Endothelial cell of umbilical vein (primary cell): ENCODE data around the gene NR1D2. TPM values are rescaled to one million over a fixed set of nuclear protein-coding genes. Genes with fewer than 3 reads are reported as not detected.

Experiments used
- BruUV-seq: library from RNA; stranded (reverse); fragments of 400-500 nt; replicated peaks from 2 replicates; lab custom pipeline; 2021; lab: Mats Ljungman, UMichigan
- CTCF ChIA-PET: fragments of 300-600, 350-600 bp; sonication (Branson Sonifier 250); formaldehyde crosslinking; loops from one replicate; lab custom pipeline; 2021; ENCODE audit warnings: antibody characterized with exemption, inconsistent platforms; lab: Charles Lee
- POLR2A ChIA-PET: fragments of 300-600, 350-600 bp; sonication (Branson Sonifier 250); formaldehyde crosslinking; loops from one replicate; lab custom pipeline; 2021; ENCODE audit warnings: antibody characterized with exemption, inconsistent platforms; lab: Charles Lee
- DNase-seq: peaks from one replicate; pipeline ENCODE4 v3.0.0-alpha.2; 2011; ENCODE audit warnings: low read depth, low spot score
- FAIRE-seq: peaks from 2 replicates; lab custom pipeline; 2011; peaks lifted over from hg19 to GRCh38; lab: Jason Lieb, UNC
- H2AFZ ChIP-seq: 2 replicates; pipeline ENCODE4 v1.6.0; 2012; ENCODE audit warnings: low read depth, low read length, control low read depth, inconsistent platforms
- H3K27ac ChIP-seq: 2 replicates; pipeline ENCODE4 v1.5.1; 2011; ENCODE audit warnings: low read depth, mild to moderate bottlenecking, control low read depth, low read length, moderate library complexity; ENCODE audit not compliant: insufficient read depth
- H3K27me3 ChIP-seq, 2 experiments: 2 replicates each; pipeline versions ENCODE4 v1.6.0 to v1.6.1; 2011; ENCODE audit warnings: low read length in 2 of 2, mixed read lengths in 1 of 2; ENCODE audit not compliant: control insufficient read depth in 2 of 2, insufficient read depth in 2 of 2
- H3K36me3 ChIP-seq, 2 experiments: 2 replicates in 1 of 2; 3 replicates in 1 of 2; pipeline ENCODE4 v1.5.1; 2011; ENCODE audit warnings: low read length in 2 of 2, mild to moderate bottlenecking in 1 of 2, moderate library complexity in 1 of 2; ENCODE audit not compliant: control insufficient read depth in 2 of 2, insufficient read depth in 2 of 2; ENCODE audit errors: extremely low read depth in 1 of 2
- H3K4me1 ChIP-seq: 3 replicates; pipeline ENCODE4 v1.5.1; 2011; ENCODE audit warnings: mild to moderate bottlenecking, low read length; ENCODE audit not compliant: control insufficient read depth, insufficient read depth; ENCODE audit errors: extremely low read depth
- H3K4me2 ChIP-seq: 2 replicates; pipeline ENCODE4 v1.6.1; 2011; ENCODE audit warnings: low read length, control low read depth, mixed read lengths; ENCODE audit not compliant: insufficient read depth
- H3K4me3 ChIP-seq, 3 experiments: fragments of 200-600 bp in 1 of 3; sonication (generic), shearing (Covaris generic) in 1 of 3; replicated peaks in 1 of 3; 2 replicates each; pipeline ENCODE4 v1.5.1; 2011 to 2016; ENCODE audit warnings: control low read depth in 3 of 3, low read length in 3 of 3, mild to moderate bottlenecking in 2 of 3, inconsistent platforms in 1 of 3, low read depth in 1 of 3, moderate library complexity in 1 of 3; ENCODE audit not compliant: insufficient read depth in 1 of 3
- H3K79me2 ChIP-seq: 2 replicates; pipeline ENCODE4 v1.6.0; 2012; ENCODE audit warnings: low read length, inconsistent platforms; ENCODE audit not compliant: control insufficient read depth, insufficient read depth
- H3K9ac ChIP-seq: replicated peaks from 2 replicates; pipeline ENCODE3; 2011; ENCODE audit warnings: low read length, control low read depth; ENCODE audit not compliant: insufficient read depth; ENCODE audit errors: extremely low read depth
- H3K9me1 ChIP-seq: replicated peaks from 3 replicates; pipeline ENCODE4 v1.6.0; 2011; ENCODE audit warnings: mild to moderate bottlenecking, low read length; ENCODE audit not compliant: control insufficient read depth, insufficient read depth; ENCODE audit errors: extremely low read depth
- H3K9me3 ChIP-seq: replicated peaks from 2 replicates; pipeline ENCODE4 v1.5.1; 2012; ENCODE audit warnings: low read length, inconsistent platforms; ENCODE audit not compliant: control insufficient read depth, insufficient read depth
- H4K20me1 ChIP-seq: replicated peaks from 2 replicates; pipeline ENCODE3; 2011; ENCODE audit warnings: mild to moderate bottlenecking, low read length; ENCODE audit not compliant: control insufficient read depth, insufficient read depth; ENCODE audit errors: extremely low read depth
- EZH2 ChIP-seq: IDR thresholded peaks from 2 replicates; pipeline ENCODE4 v1.6.1; 2012; ENCODE audit warnings: borderline replicate concordance, low read depth, mild to moderate bottlenecking, moderate library complexity, low read length, inconsistent platforms; ENCODE audit not compliant: severe bottlenecking
- FOS ChIP-seq: IDR thresholded peaks from 2 replicates; pipeline ENCODE4 v1.6.1; 2011; ENCODE audit warnings: mild to moderate bottlenecking, low read length, moderate library complexity, borderline replicate concordance; ENCODE audit not compliant: insufficient read depth
- JUN ChIP-seq: IDR thresholded peaks from 2 replicates; pipeline ENCODE4 v1.6.1; 2011; ENCODE audit warnings: borderline replicate concordance, low read depth; ENCODE audit not compliant: insufficient read length, insufficient read depth
- MYC ChIP-seq: IDR thresholded peaks from one replicate; pipeline ENCODE4 v1.6.1; 2011; ENCODE audit warnings: mild to moderate bottlenecking, low read depth, low read length
- POLR2A ChIP-seq: IDR thresholded peaks from 2 replicates; pipeline ENCODE4 v1.6.1; 2012; ENCODE audit warnings: low read depth, mild to moderate bottlenecking, control low read depth, low read length
- dilution Hi-C: fragments of 300-500 bp; cut with MboI; formaldehyde crosslinking; loops from one replicate; pipeline ENCODE4 v1.15.0; 2019; ENCODE audit warnings: low sequenced_read_pairs; ENCODE audit not compliant: extremely low pct_ligation_motif_present
- intact Hi-C: fragments of 100-400 bp; cut with micrococcal nuclease; formaldehyde crosslinking; loops from one replicate; pipeline ENCODE4 v1.10.0; 2022
- polyA plus RNA-seq, 4 experiments: library from polyadenylated mRNA; depleted of rRNA in 3 of 4; stranded (reverse) in 3 of 4; unstranded in 1 of 4; fragments of >200 nt; gene quantifications; 2 replicates each; pipeline versions ENCODE4 v1.2.1 to v1.2.3, GENCODE V29; 2011 to 2012; ENCODE audit warnings: missing spikeins in 1 of 4
- total RNA-seq: library from RNA; stranded (reverse); gene quantifications from 2 replicates; pipeline ENCODE4 v1.2.3, GENCODE V29; 2021
- TF ChIP-seq, protein P1 (sequence below): IDR thresholded peaks from 2 replicates; pipeline ENCODE4 v1.6.1; 2011; ENCODE audit not compliant: insufficient read depth, insufficient read length

The NR1D2 gene
- total and polyA plus RNA-seq, 2 donors (not counting 3 experiments of a cell fraction or from before 2014, with no cell fraction given) = 4.3 to 14.6 TPM

- FAIRE-seq = no peak
- no peaks in the 10 kb centered on the region for H3K9me1 ChIP-seq
- intact Hi-C loops = loop anchor here (2.0 kb wide), 3 partner anchors 55 to 203 kb away; no protein-coding TSS in a partner anchor
- TF ChIP-seq, protein P1, sequence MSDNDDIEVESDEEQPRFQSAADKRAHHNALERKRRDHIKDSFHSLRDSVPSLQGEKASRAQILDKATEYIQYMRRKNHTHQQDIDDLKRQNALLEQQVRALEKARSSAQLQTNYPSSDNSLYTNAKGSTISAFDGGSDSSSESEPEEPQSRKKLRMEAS = no peak
- TF ChIP-seq MYC (no peak), POLR2A (no peak), JUN (no peak)
- H3K9ac ChIP-seq = peak overlapping the region; percentile 81
- CTCF ChIA-PET = interaction anchor here (1.1 to 1.4 kb wide), 2 partner anchors 20 to 56 kb away, joined by 3 to 4 read pairs; no protein-coding TSS in a partner anchor
- dilution Hi-C loops = no loop called here
- peak overlapping the region; percentile 87 for H3K4me2 ChIP-seq
- peaks cover 17% of the 10 kb centered on the region for H3K4me1 ChIP-seq
- H3K4me3 ChIP-seq = peak overlapping the region in 2 of 3 experiments; percentile 59 to 92
- H3K27me3 ChIP-seq = peaks cover 3 to 10% of the 10 kb centered on the region in 2 experiments
- BruUV-seq = TSS peak; percentile 20
- H3K36me3 ChIP-seq = no peaks in the 10 kb centered on the region
- DNase-seq = no peak
- peak overlapping the region; percentile 36 for H2AFZ ChIP-seq
- H4K20me1 ChIP-seq = no peaks in the 10 kb centered on the region
- H3K79me2 ChIP-seq = peaks cover 6% of the 10 kb centered on the region
- no peaks in the 10 kb centered on the region for H3K9me3 ChIP-seq
- POLR2A ChIA-PET = interaction anchor here (0.5 to 2.2 kb wide), 3 partner anchors 23 to 38 kb away, joined by 4 to 8 read pairs (median 4); partner anchors contain the start of genes NKIRAS1 and RPL15
- no peak overlapping the region for H3K27ac ChIP-seq
Observed at GRCh38 chr3:23944007-23944783, 891 bp upstream of the NR1D2 start.

GRCh38 chr3:23945663-23945912, 502 bp downstream of the NR1D2 start:
- intact Hi-C loops = loop anchor here (1.0 to 2.0 kb wide), 6 partner anchors 28 to 420 kb away; partner anchors contain the start of gene RPL15
- no peak overlapping the region for H3K4me2 ChIP-seq
- H3K9me1 ChIP-seq = no peaks in the 10 kb centered on the region
- CTCF ChIA-PET = no interaction called here
- dilution Hi-C loops = no loop called here
- H3K79me2 ChIP-seq = peaks cover 13% of the 10 kb centered on the region
- H3K27ac ChIP-seq = peak overlapping the region; percentile 72
- no TSS peak for BruUV-seq
- H3K9ac ChIP-seq = peak overlapping the region; percentile 85
- no peak overlapping the region for H2AFZ ChIP-seq
- peaks cover 3 to 10% of the 10 kb centered on the region in 2 experiments for H3K27me3 ChIP-seq
- H3K36me3 ChIP-seq = no peaks in the 10 kb centered on the region
- H3K4me3 ChIP-seq = peak overlapping the region in 2 of 3 experiments; percentile 9 to 92
- POLR2A ChIA-PET = interaction anchor here (1.1 kb wide), 1 partner anchor 28 kb away, joined by 21 read pairs; the partner anchor contains the start of genes NKIRAS1 and RPL15
- DNase-seq = no peak
- no peak for FAIRE-seq
- H3K9me3 ChIP-seq = no peaks in the 10 kb centered on the region
- no peaks in the 10 kb centered on the region for H4K20me1 ChIP-seq
- TF ChIP-seq, protein P1 = peak; percentile 87
- no peak for TF ChIP-seq EZH2
- no peak for TF ChIP-seq FOS
- no peak for TF ChIP-seq JUN
- H3K4me1 ChIP-seq = peaks cover 17% of the 10 kb centered on the region
